Chondrocyte (in vitro differentiated cells): Measurements from ENCODE around the gene FAT1. TPM values are rescaled to one million over a fixed set of nuclear protein-coding genes. Genes with fewer than 3 reads are reported as not detected.
A peak's percentile ranks its signal among the peaks of the same experiment; 100 is the strongest.

Experiments
- DNase-seq: peaks from one replicate; pipeline ENCODE4 v3.0.0; 2021; ENCODE audit warnings: mixed read lengths, low spot score
- H3K27ac Mint-ChIP-seq: one replicate; pipeline ENCODE4 v1.8.0; 2021; ENCODE audit warnings: mild to moderate bottlenecking, moderate library complexity, mixed read lengths; ENCODE audit not compliant: unreplicated experiment
- H3K27me3 Mint-ChIP-seq: 2 replicates; pipeline ENCODE4 v1.8.0; 2021; ENCODE audit warnings: low read depth, mixed read lengths
- H3K36me3 Mint-ChIP-seq: 2 replicates; pipeline ENCODE4 v1.8.0; 2021; ENCODE audit warnings: low read depth, mixed read lengths
- H3K4me1 Mint-ChIP-seq: 2 replicates; pipeline ENCODE4 v1.8.0; 2021; ENCODE audit warnings: low read depth, mild to moderate bottlenecking, mixed read lengths
- H3K4me3 Mint-ChIP-seq: one replicate; pipeline ENCODE4 v1.8.0; 2021; ENCODE audit warnings: mild to moderate bottlenecking, moderate library complexity, mixed read lengths; ENCODE audit not compliant: unreplicated experiment
- H3K9me3 Mint-ChIP-seq: 2 replicates; pipeline ENCODE4 v1.8.0; 2021; ENCODE audit warnings: low read depth, mixed read lengths
- CTCF ChIP-seq: fragments of 200-600 bp; sonication (generic); IDR thresholded peaks from 2 replicates; pipeline ENCODE4 v1.5.0; 2021; ENCODE audit warnings: antibody characterized with exemption, mild to moderate bottlenecking, moderate library complexity
- total RNA-seq: library from RNA; stranded (reverse); gene quantifications from 3 replicates; pipeline ENCODE4 v1.2.1, GENCODE V29; 2021

The FAT1 gene
- total RNA-seq, 1 donor from 2014 or later: 671 TPM

DNA sequence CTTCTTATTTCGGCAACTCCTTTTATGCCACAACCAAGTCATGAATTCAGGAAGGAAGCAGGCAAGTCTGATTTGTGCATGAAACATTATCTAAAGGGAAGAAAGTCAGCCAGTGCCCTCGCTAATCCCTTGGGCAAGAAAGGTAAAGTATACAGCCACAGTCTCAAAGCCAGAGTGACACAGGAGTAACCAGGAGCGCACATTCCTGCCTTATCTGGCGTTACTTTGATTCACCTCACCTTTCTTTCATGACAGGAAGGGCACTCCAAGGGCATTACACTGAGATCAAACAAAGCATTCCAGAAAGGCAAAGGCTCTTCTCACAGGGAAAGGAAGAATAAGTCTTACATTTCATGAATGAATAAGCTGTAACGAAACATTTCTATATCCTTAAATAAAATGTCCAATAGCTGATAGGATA lies 38.8 kb downstream of the FAT1 start:
- no peak for DNase-seq
- H3K9me3 Mint-ChIP-seq: peaks cover 3% of the 10 kb centered on the region
- TF ChIP-seq CTCF: no peak
- peaks cover 12% of the 10 kb centered on the region for H3K36me3 Mint-ChIP-seq
- H3K4me1 Mint-ChIP-seq: peaks cover 93% of the 10 kb centered on the region
- H3K4me3 Mint-ChIP-seq: no peak overlapping the region
- peak overlapping the region; percentile 79 for H3K27ac Mint-ChIP-seq
- H3K27me3 Mint-ChIP-seq: no peaks in the 10 kb centered on the region

DNA sequence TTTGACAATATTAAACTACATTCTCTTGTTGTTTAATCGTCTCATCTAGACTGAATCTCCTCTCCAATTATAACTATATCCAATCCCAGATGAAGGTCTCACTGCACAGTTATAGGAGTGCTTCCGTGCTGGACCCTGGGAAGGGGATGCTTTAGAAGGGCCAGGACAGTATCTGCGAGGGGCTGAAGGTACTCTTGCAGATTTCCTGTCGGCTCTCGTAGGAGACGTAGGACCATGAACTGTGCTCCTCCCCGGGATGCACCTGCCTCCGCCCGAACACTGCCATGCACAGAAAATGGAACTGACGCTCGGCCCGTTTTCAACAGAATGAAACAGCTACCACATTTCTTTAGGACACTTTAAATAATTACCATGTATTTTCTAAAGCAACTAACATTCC lies 39.4 kb downstream of the FAT1 start:
- H3K27ac Mint-ChIP-seq: peak overlapping the region; percentile 79
- H3K4me3 Mint-ChIP-seq: no peak overlapping the region
- no peaks in the 10 kb centered on the region for H3K27me3 Mint-ChIP-seq

GRCh38 chr4:186680641-186681040 lies 43.0 kb downstream of the FAT1 start:
- H3K4me3 Mint-ChIP-seq: no peak overlapping the region

More for the DNA sequence above, 39.4 kb downstream of the FAT1 start:
- peaks cover 3% of the 10 kb centered on the region for H3K9me3 Mint-ChIP-seq
- peaks cover 11% of the 10 kb centered on the region for H3K36me3 Mint-ChIP-seq
- DNase-seq: no peak
- TF ChIP-seq CTCF: no peak
- peaks cover 92% of the 10 kb centered on the region for H3K4me1 Mint-ChIP-seq

GRCh38 chr4:186676531-186677161 lies 47.0 kb downstream of the FAT1 start:
- no peaks in the 10 kb centered on the region for H3K27me3 Mint-ChIP-seq
- DNase-seq: no peak
- H3K4me3 Mint-ChIP-seq: no peak overlapping the region
- peaks cover 83% of the 10 kb centered on the region for H3K4me1 Mint-ChIP-seq
- no peak for TF ChIP-seq CTCF
- peaks cover 3% of the 10 kb centered on the region for H3K9me3 Mint-ChIP-seq
- peak overlapping the region; percentile 85 for H3K27ac Mint-ChIP-seq
- peaks cover 6% of the 10 kb centered on the region for H3K36me3 Mint-ChIP-seq

More at GRCh38 chr4:186680641-186681040, 43.0 kb downstream of the FAT1 start:
- Mint-ChIP-seq H3K36me3 (peaks cover 9% of the 10 kb centered on the region), H3K4me1 (peaks cover 88% of the 10 kb centered on the region), H3K27me3 (no peaks in the 10 kb centered on the region), H3K27ac (peak overlapping the region; percentile 22), H3K9me3 (peaks cover 3% of the 10 kb centered on the region)
- no peak for TF ChIP-seq CTCF
- no peak for DNase-seq

DNA sequence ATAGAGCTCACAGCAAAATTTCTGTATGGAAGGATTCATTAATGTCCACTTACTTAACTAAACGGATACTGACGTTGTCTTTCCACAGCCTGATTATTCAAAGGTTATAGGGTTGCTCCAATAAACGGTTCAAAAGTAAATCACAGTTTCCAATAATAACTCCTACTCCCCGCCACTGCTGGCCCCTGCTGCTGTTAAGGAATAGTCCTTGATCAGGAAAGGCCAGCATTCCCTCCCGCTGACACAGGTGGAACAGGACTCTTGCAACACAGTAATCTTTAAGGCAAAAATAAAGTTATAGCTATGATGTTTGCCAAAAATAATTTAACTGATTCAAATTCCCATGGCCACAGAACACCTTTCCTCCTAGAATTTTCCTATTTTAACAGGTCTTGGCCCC lies 53.9 kb downstream of the FAT1 start:
- Mint-ChIP-seq H3K27me3 (no peaks in the 10 kb centered on the region), H3K4me1 (peaks cover 70% of the 10 kb centered on the region), H3K27ac (peak overlapping the region; percentile 87), H3K9me3 (no peaks in the 10 kb centered on the region), H3K4me3 (no peak overlapping the region), H3K36me3 (peaks cover 17% of the 10 kb centered on the region)
- peak; percentile 0 for TF ChIP-seq CTCF
- DNase-seq: no peak
